Endothelial cell of umbilical vein (primary cell): Measurements from ENCODE around the gene FBN3.

Experiments used
- CTCF ChIP-seq, 2 donors: IDR thresholded peaks; 1 replicate in 1 of 2; 2 replicates in 1 of 2; pipeline ENCODE4 v1.5.1; 2011; ENCODE audit warnings: low read length in 2 of 2, mild to moderate bottlenecking in 2 of 2, moderate library complexity in 2 of 2, control low read depth in 1 of 2, inconsistent platforms in 1 of 2, low read depth in 1 of 2; ENCODE audit not compliant: insufficient read depth in 1 of 2; ENCODE audit errors: extremely low read depth in 1 of 2
- EZH2 ChIP-seq: IDR thresholded peaks from 2 replicates; pipeline ENCODE4 v1.6.1; 2012; ENCODE audit warnings: borderline replicate concordance, low read depth, mild to moderate bottlenecking, moderate library complexity, low read length, inconsistent platforms; ENCODE audit not compliant: severe bottlenecking
- FOS ChIP-seq: IDR thresholded peaks from 2 replicates; pipeline ENCODE4 v1.6.1; 2011; ENCODE audit warnings: mild to moderate bottlenecking, low read length, moderate library complexity, borderline replicate concordance; ENCODE audit not compliant: insufficient read depth
- GATA2 ChIP-seq: IDR thresholded peaks from 2 replicates; pipeline ENCODE4 v1.7.0; 2011; ENCODE audit warnings: low read depth, mild to moderate bottlenecking, moderate library complexity, mixed read lengths, low read length; ENCODE audit not compliant: insufficient read length, insufficient read depth
- JUN ChIP-seq: IDR thresholded peaks from 2 replicates; pipeline ENCODE4 v1.6.1; 2011; ENCODE audit warnings: borderline replicate concordance, low read depth; ENCODE audit not compliant: insufficient read length, insufficient read depth
- MAX ChIP-seq: IDR thresholded peaks from 2 replicates; pipeline ENCODE4 v1.6.1; 2011; ENCODE audit not compliant: insufficient read depth, insufficient read length
- MYC ChIP-seq: IDR thresholded peaks from one replicate; pipeline ENCODE4 v1.6.1; 2011; ENCODE audit warnings: mild to moderate bottlenecking, low read depth, low read length
- POLR2A ChIP-seq: IDR thresholded peaks from 2 replicates; pipeline ENCODE4 v1.6.1; 2012; ENCODE audit warnings: low read depth, mild to moderate bottlenecking, control low read depth, low read length
- POLR2AphosphoS5 ChIP-seq: IDR thresholded peaks from 2 replicates; pipeline ENCODE4 v1.6.1; 2012; ENCODE audit warnings: low read depth, mild to moderate bottlenecking, control low read depth, low read length, moderate library complexity; ENCODE audit not compliant: insufficient read depth

GRCh38 chr19:8023371-8023770 lies 126.0 kb downstream of the FBN3 start:
- TF ChIP-seq CTCF (IDR thresholded peaks at IDR 0.05; ENCODE audit: extremely low read depth in 1 of 2, insufficient read depth in 1 of 2, low read depth in 1 of 2, low read length in 2 of 2) (no peak), POLR2AphosphoS5 (no peak), POLR2A (no peak), EZH2 (no peak), FOS (no peak), JUN (no peak), GATA2 (no peak), MYC (no peak), MAX (no peak)
